Activated T-cell treated with anti-CD3 and anti-CD28 coated beads, Interleukin-2, amount 50 U/mL, for 72 hours (primary cell): ENCODE measurements around the gene SP140. TPM values are rescaled to one million over a fixed set of nuclear protein-coding genes. Genes with fewer than 3 reads are reported as not detected.

Experiments
- ATAC-seq, 2 donors: fragments of 150-1000 bp; cut with Tn5 transposase; replicated peaks in 1 of 2; 2 replicates each; pipeline ENCODE4 v1.10.0; 2021; ENCODE audit warnings: moderate library complexity in 2 of 2, mild to moderate bottlenecking in 1 of 2
- DNase-seq, 2 donors: peaks; one replicate each; pipeline ENCODE4 v3.0.0; 2021 to 2022; ENCODE audit warnings: mixed read lengths in 1 of 2
- H3K27ac Mint-ChIP-seq: one replicate; pipeline ENCODE4 v1.8.0; 2022; ENCODE audit warnings: mild to moderate bottlenecking, moderate library complexity, mixed read lengths
- H3K27me3 Mint-ChIP-seq: one replicate; pipeline ENCODE4 v1.8.0; 2022; ENCODE audit warnings: low read depth, mixed read lengths
- H3K36me3 Mint-ChIP-seq, 2 donors: one replicate each; pipeline ENCODE4 v1.8.0; 2022; ENCODE audit warnings: mixed read lengths in 2 of 2, mild to moderate bottlenecking in 1 of 2; ENCODE audit not compliant: insufficient read depth in 2 of 2
- H3K4me1 Mint-ChIP-seq: one replicate; pipeline ENCODE4 v1.8.0; 2022; ENCODE audit warnings: low read depth, mixed read lengths
- H3K4me3 Mint-ChIP-seq, 2 donors: one replicate each; pipeline ENCODE4 v1.8.0; 2022; ENCODE audit warnings: mild to moderate bottlenecking in 2 of 2, mixed read lengths in 2 of 2, moderate library complexity in 2 of 2
- H3K9me3 Mint-ChIP-seq, 2 donors: one replicate each; pipeline ENCODE4 v1.8.0; 2022; ENCODE audit warnings: mixed read lengths in 2 of 2
- total RNA-seq, 2 donors: library from RNA; stranded (reverse); gene quantifications; one replicate each; pipeline ENCODE4 v1.2.3, GENCODE V29; 2022

Gene SP140
- 100 to 1,000 TPM; 102 to 109 TPM for total RNA-seq

DNA sequence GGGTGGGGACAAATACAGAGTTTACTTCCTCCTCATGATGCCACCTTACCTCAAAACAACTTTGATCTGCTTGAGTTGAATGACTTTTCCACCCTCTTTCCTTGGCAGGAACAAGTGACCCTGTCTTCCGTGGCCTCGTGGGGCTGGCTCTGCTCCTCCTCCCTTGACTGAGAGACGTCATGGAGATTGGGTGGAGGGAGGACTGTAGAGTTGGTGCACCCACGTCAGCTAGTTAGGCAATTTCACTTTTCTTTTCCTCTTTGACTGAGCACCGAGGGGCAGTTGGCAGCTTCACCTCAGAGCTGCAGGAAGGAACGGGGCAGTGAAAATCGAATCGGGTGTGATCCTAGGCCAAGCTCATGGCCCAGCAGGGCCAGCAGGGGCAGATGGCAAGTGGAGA is at the start of gene SP140:
SP140 (plus strand) TSS at position 251 of the 400 bp plus-strand sequence; CDS start at position 360, 109 bp downstream.
- peak; percentile 94 for ATAC-seq
- no peaks in the 10 kb centered on the region for H3K27me3 Mint-ChIP-seq
- peak within 1 kb of the TSS; percentile 94 for H3K27ac Mint-ChIP-seq
- peaks cover 4 to 18% of the 10 kb centered on the region in 2 donors for H3K36me3 Mint-ChIP-seq
- DNase-seq, result peak; percentile 81 to 85
- peaks cover 0 to 2% of the 10 kb centered on the region in 2 donors for H3K9me3 Mint-ChIP-seq
- H3K4me1 Mint-ChIP-seq, result peaks cover 87% of the 10 kb centered on the region
- peak within 1 kb of the TSS; percentile 89 to 90 for H3K4me3 Mint-ChIP-seq

DNA sequence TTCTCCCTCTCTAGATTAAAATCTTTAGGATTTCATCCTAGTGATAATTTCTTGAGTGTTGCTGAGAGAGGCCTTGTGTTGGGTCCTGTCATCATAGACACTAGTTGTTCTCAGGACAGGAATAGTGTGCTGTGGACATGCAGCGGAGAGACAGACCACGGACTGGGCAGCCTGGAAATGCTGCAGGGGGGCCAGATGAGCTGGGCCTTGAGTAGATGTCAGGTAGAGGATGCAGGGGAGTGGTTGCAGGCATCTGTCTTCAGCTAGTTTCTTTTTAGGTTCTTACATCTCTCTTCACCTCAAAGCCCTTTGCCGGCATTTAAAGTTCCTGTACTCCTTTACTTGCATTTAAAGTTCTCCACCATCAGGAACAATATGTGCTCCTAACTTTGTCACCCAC is 48.5 kb upstream of the SP140 start:
- no peaks in the 10 kb centered on the region for H3K27me3 Mint-ChIP-seq
- no peak for DNase-seq
- no peaks in the 10 kb centered on the region for H3K9me3 Mint-ChIP-seq
- no peaks in the 10 kb centered on the region for H3K4me1 Mint-ChIP-seq
- ATAC-seq, result no peak
- no peak overlapping the region for H3K27ac Mint-ChIP-seq
- peaks cover 10 to 41% of the 10 kb centered on the region in 2 donors for H3K36me3 Mint-ChIP-seq
- no peak overlapping the region for H3K4me3 Mint-ChIP-seq

DNA sequence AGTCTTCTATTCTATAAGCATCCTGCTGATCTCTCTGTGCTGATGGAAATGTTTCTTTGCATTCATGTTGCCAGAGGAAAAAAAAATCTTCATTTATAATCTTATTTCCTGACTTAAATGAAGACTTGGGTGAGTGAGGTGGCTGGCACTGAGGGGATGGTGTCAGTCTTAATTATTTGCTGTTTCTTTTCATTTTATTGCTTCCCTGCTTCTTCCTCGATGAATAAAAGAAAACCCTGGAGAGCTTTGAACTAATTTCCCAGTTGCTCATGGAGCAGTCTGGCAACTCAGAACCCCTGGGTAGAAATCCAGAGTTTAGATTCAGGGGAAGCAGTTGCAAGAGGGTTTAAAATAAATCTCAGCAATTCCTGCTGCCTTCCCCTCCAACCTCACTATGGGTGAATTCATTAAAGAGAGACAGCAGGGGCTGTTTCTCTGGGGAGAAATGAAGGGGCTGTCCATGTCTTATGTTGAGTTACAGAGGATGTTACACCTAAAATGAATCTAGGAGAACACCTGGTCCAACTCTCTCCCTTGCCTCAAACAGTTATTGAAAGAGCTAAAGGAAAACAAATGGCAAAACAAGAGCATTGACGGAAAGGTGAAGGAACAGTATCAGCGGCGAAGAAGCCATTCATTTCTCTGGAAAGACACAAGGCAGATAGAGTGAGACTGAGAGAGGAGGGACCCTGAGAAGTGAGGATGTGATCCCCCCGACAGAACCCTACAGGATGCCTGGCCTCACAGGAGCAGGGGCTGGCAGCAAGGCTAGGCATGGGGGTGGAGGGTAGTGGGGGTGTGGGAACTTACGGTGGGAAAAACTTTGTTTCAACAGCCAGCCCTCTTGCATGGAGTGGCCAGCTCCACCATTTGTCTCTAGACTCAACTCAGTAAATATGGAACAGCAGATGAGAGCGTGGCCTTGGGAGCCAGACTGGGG is 46.7 kb upstream of the SP140 start:
- ATAC-seq (no peak), DNase-seq (no peak)
- peaks cover 13 to 53% of the 10 kb centered on the region in 2 donors for H3K36me3 Mint-ChIP-seq
- no peaks in the 10 kb centered on the region for H3K27me3 Mint-ChIP-seq
- no peaks in the 10 kb centered on the region for H3K4me1 Mint-ChIP-seq
- no peak overlapping the region for H3K27ac Mint-ChIP-seq
- no peaks in the 10 kb centered on the region for H3K9me3 Mint-ChIP-seq
- H3K4me3 Mint-ChIP-seq, result no peak overlapping the region

DNA sequence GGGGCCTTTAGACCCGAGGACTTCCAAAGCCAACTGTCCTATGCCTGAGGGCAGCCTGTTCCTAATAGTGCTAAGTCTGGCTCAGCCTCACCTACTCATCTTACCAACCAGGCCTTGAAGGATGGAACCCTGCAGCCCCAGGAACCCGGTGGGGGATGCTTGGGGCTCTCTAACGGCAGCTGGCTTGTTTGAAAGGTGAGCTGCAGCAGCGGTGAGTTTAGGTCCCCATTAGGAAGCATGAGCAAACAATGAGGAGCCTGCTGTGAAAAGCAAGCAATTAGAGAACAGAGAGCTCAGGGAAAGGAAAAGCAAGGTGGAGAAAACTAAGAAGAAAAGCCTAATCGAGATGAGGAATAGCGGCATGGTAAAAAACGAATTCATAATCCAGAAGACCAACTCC is 45.6 kb upstream of the SP140 start:
- no peak for DNase-seq
- H3K4me3 Mint-ChIP-seq, result no peak overlapping the region
- ATAC-seq, result no peak
- no peaks in the 10 kb centered on the region for H3K27me3 Mint-ChIP-seq
- H3K4me1 Mint-ChIP-seq, result no peaks in the 10 kb centered on the region
- H3K9me3 Mint-ChIP-seq, result no peaks in the 10 kb centered on the region
- no peak overlapping the region for H3K27ac Mint-ChIP-seq
- peaks cover 13 to 56% of the 10 kb centered on the region in 2 donors for H3K36me3 Mint-ChIP-seq

DNA sequence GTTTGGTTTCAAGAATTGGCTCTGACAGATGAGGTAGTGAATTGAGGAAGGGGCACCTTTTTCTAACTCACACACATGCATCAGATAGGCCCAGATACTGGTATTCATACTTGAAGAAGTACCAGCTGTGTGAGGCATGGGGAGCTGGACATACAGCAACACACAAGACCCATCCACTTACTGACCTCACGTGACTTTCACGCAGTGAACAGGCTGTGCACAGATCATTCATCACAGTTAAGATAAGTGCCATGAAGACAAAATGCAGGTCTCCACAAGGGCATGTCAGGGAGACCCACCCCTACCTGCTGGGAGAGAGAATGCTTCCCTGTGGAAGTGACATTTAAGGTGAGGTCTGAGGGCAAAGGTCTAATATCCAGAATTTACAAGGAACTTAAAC is 44.3 kb upstream of the SP140 start:
- Mint-ChIP-seq H3K9me3 (peaks cover 0 to 2% of the 10 kb centered on the region in 2 donors), H3K27me3 (no peaks in the 10 kb centered on the region), H3K27ac (no peak overlapping the region), H3K36me3 (peaks cover 16 to 61% of the 10 kb centered on the region in 2 donors), H3K4me3 (no peak overlapping the region), H3K4me1 (no peaks in the 10 kb centered on the region)
- no peak for ATAC-seq
- no peak for DNase-seq

DNA sequence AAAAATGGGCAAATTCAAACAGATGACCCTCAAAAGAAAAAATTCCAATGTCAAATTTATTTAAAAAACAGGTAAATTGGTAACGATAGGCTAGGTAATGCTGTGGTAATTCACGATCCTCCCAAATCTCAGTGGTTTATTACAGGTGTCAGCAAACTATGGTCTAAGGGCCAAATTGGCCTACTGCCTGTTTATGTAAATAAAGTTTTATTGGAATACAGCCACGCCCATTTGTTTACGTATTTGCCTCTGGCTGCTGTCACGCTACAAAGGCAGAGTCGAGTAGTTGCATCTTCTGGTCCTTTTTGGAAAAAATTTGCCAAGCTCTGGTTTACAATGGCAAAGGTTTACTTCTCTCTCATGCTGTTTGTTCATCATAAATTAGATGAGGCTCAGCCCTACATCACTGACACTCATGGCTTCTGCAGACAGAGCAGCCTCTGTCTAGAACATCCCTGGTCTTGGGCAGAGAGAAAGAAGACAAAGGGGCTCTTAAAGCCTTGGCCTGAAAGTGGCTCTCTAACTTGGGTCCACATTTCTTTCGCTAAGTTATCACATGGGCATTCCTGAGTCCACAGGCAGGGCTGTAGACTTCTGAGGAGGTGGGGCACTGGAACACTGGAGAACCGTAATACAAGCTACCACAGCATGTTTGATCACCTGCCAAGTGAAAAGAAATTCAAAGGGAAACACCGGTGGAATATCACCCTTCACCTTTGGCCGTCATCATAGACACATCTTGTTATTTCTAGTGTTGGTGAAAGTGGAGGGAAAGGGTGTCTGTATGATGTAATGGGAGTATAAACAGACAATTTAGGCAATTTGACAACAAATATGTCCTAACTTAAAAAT is 40.6 kb upstream of the SP140 start:
- H3K27ac Mint-ChIP-seq, result peak overlapping the region; percentile 17
- no peaks in the 10 kb centered on the region for H3K4me1 Mint-ChIP-seq
- H3K27me3 Mint-ChIP-seq, result no peaks in the 10 kb centered on the region
- H3K9me3 Mint-ChIP-seq, result peaks cover 2 to 6% of the 10 kb centered on the region in 2 donors
- no peak overlapping the region for H3K4me3 Mint-ChIP-seq
- DNase-seq (no peak), ATAC-seq (no peak)
- peaks cover 15 to 53% of the 10 kb centered on the region in 2 donors for H3K36me3 Mint-ChIP-seq

DNA sequence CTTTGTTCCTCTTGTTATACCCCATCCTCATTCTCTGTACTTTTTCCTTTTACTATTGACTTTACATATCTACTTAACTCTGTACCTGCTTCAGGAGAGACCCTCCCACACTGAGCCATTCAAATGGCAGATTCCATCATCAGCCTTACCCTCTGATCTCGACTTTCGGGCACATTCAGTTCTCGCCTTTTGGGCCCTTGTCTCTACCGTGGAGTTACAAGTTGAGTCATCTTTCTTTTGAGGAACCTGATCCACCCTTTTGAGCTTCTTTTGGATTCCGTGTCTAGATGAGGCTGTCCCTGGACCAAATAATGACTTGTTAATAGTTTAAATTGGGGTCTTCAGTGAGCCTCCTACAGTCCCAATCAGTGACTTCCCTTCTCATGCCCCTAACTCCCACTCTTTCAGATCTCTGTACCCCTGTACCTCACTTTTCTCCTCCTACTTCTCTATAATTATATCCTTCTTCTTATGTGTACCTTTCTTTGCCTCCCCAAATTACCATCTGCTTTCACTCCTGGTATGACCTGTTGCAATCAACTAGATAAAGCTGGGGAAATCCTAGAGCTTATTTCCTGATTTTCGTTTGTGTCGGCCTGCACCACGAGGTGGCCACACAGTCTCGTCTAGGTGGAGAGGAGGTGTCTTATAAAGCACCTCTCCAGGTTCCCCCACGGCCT is 23.0 kb upstream of the SP140 start:
- H3K36me3 Mint-ChIP-seq, result peaks cover 33 to 57% of the 10 kb centered on the region in 2 donors
- H3K4me1 Mint-ChIP-seq, result peaks cover 34% of the 10 kb centered on the region
- H3K27me3 Mint-ChIP-seq, result no peaks in the 10 kb centered on the region
- H3K27ac Mint-ChIP-seq, result peak overlapping the region; percentile 89
- peak overlapping the region; percentile 44 to 67 for H3K4me3 Mint-ChIP-seq
- peak; percentile 37 to 51 for DNase-seq
- no peaks in the 10 kb centered on the region for H3K9me3 Mint-ChIP-seq
- ATAC-seq, result peak; percentile 67 to 79

DNA sequence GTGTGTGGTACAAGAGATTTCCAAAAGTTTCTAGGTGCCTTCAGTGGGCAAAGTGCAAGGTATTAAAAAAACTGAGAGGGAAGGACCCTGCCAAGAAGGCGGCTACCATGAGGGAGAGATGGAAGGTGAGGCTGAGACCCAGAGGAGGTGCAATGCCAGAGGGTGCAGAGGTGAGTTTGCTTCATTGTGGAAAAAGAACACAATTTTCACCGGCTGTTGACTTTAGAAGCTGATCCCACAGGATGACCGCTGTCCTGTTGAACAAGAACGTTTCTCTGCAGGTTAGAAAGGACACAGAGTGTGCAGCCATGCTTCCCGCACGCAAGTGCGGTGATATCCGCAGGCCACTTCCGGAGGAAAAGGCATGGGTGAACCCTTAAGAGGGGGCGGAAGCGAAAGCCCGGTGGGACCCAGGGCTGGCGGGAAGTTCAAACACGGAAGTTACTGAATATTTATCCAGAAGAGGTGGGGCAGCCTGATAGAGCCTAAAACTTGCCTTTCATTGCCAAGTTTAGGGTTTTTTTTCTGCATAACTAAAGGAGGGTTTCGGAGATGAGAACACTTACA is 22.3 kb upstream of the SP140 start:
- peaks cover 34% of the 10 kb centered on the region for H3K4me1 Mint-ChIP-seq
- DNase-seq (no peak), ATAC-seq (peak in 1 of 2 donors; percentile 2)
- no peaks in the 10 kb centered on the region for H3K9me3 Mint-ChIP-seq
- H3K27ac Mint-ChIP-seq, result peak overlapping the region; percentile 89
- H3K36me3 Mint-ChIP-seq, result peaks cover 30 to 53% of the 10 kb centered on the region in 2 donors
- H3K27me3 Mint-ChIP-seq, result no peaks in the 10 kb centered on the region
- H3K4me3 Mint-ChIP-seq, result peak overlapping the region; percentile 44 to 67

DNA sequence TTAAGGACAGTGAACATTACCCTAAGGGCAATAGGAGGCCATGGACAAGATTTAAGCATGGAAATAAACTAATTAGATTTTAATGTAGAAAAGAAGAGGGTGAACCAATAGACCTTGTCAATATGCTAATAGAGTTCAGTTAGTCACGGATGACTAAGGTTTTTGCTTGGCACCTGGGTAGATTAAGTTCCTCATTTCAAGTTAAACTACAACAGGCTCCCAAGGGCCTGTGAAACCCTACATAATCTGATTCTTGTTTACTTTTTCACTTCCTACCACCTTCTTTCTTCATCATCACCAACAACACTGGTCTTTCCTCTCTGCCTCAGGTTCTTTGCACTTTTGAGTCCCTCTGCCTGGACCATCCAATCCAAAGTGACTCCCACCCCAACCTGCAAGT is 20.5 kb upstream of the SP140 start:
- ATAC-seq, result no peak
- Mint-ChIP-seq H3K36me3 (peaks cover 27 to 39% of the 10 kb centered on the region in 2 donors), H3K4me3 (peak overlapping the region in 1 of 2 donors; percentile 65), H3K4me1 (peaks cover 34% of the 10 kb centered on the region), H3K27ac (peak overlapping the region; percentile 75), H3K27me3 (no peaks in the 10 kb centered on the region), H3K9me3 (no peaks in the 10 kb centered on the region)
- no peak for DNase-seq

DNA sequence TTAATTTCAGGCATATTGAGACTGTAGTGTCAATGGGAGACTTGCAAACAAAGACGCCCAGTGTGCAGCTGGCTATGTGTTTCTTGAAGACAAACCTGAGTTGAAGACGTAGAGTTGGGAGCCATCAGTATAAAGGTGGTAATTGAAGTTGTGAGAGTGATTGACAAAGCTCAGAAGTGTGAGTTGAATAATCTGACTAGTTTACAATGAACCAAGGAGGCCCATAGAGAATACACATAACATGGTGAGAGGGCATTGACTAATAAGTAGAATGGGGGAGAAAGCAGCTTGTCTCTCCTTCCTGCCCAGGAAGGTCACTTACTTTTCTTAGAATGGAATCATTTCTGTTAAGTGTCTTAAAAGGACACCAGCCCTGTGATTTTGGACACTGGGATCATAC is 19.8 kb upstream of the SP140 start:
- Mint-ChIP-seq H3K27me3 (no peaks in the 10 kb centered on the region), H3K4me1 (peaks cover 34% of the 10 kb centered on the region), H3K9me3 (no peaks in the 10 kb centered on the region), H3K27ac (peak overlapping the region; percentile 61), H3K4me3 (peak overlapping the region; percentile 1 to 65), H3K36me3 (peaks cover 23 to 32% of the 10 kb centered on the region in 2 donors)
- ATAC-seq, result peak; percentile 72 to 83
- DNase-seq, result no peak

DNA sequence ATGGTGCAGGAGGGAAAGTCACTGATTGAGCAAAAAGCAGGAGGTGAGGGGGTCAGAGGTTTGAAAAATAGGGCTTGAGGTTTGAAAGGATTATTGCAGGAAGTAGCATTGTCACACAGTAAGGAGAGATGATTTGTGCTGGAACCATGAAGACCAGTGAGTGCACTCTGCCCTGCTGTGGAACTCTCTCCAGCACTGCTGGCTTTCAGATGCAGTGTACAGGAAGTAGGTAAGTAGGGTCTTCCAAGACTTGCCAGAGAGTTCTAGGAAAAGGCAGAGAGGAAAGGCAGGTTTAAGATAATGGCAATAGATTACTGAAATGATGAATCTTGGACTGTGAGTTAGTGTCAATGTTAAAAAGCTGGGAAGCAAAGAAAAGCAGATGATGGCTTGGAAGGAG is 17.0 kb upstream of the SP140 start:
- H3K27ac Mint-ChIP-seq, result no peak overlapping the region
- ATAC-seq (no peak), DNase-seq (no peak)
- H3K4me1 Mint-ChIP-seq, result peaks cover 19% of the 10 kb centered on the region
- H3K27me3 Mint-ChIP-seq, result no peaks in the 10 kb centered on the region
- no peak overlapping the region for H3K4me3 Mint-ChIP-seq
- H3K9me3 Mint-ChIP-seq, result no peaks in the 10 kb centered on the region
- peaks cover 18 to 35% of the 10 kb centered on the region in 2 donors for H3K36me3 Mint-ChIP-seq

DNA sequence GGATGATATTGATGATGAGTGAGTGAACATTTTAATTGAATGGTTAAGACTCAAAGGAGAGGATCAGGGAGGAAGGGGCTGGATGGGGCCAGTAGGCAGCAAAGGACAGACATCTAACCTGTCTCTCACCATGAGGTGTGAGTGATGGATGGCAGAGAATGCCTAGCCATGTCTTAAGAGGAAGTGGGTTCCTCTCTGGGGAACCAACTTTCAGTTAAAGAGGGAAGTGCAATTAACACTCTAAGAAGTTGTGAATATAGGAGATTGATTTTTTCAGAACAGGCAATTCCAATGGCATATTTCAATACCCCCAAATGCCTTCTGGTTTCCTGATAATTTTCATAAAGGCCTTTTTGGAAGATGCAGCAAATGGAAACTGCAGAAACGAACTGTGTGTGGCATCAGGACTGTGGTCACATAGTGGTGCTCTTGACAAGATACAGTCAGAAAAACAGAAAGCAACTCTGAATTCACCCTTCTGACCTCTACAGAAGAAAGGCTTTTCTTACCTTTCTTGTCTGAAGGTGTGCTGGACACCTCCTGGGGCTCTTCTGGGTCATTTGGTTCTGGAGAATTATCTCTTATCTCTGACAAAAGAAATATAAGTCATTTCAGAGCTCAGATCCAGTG is 16.0 kb upstream of the SP140 start:
- Mint-ChIP-seq H3K27me3 (no peaks in the 10 kb centered on the region), H3K4me1 (peaks cover 24% of the 10 kb centered on the region), H3K36me3 (peaks cover 19 to 39% of the 10 kb centered on the region in 2 donors), H3K4me3 (no peak overlapping the region), H3K27ac (no peak overlapping the region), H3K9me3 (no peaks in the 10 kb centered on the region)
- DNase-seq (no peak), ATAC-seq (no peak)
